Gastrocnemius medialis (tissue), 4 donors: ENCODE data around the gene ECSCR. TPM values are rescaled to one million over a fixed set of nuclear protein-coding genes. Genes with fewer than 3 reads are reported as not detected.

ENCODE experiments used
- ATAC-seq, 2 donors: fragments of 150-250 bp; one replicate each; pipeline ENCODE4 v1.9.1; 2016
- DNase-seq, 2 donors: peaks; one replicate each; pipeline ENCODE4 v3.0.0-alpha.2; 2019
- H3K27ac ChIP-seq, 4 donors: fragments of 200-600 bp; sonication (generic); 1 replicate in 1 of 4; 2 replicates in 3 of 4; pipeline ENCODE4 v1.5.1; 2016 to 2018; ENCODE audit warnings: mild to moderate bottlenecking in 2 of 4, moderate library complexity in 1 of 4
- H3K27me3 ChIP-seq, 3 donors: fragments of 200-600 bp; sonication (generic) in 2 of 3; 1 replicate in 1 of 3; 2 replicates in 2 of 3; pipeline versions ENCODE4 v1.5.1 to v1.6.0; 2016 to 2019; ENCODE audit warnings: mild to moderate bottlenecking in 1 of 3, moderate library complexity in 1 of 3
- H3K36me3 ChIP-seq, 2 donors: fragments of 200-600 bp; sonication (generic) in 1 of 2; one replicate each; pipeline ENCODE4 v1.5.1; 2017 to 2018
- H3K4me1 ChIP-seq, 2 donors: fragments of 200-600 bp; sonication (generic) in 1 of 2; one replicate each; pipeline ENCODE4 v1.5.1; 2016 to 2017; ENCODE audit warnings: mild to moderate bottlenecking in 2 of 2
- H3K4me3 ChIP-seq, 4 donors: fragments of 200-600 bp; sonication (generic) in 3 of 4; 1 replicate in 1 of 4; 2 replicates in 3 of 4; pipeline ENCODE4 v1.5.1; 2016 to 2019; ENCODE audit warnings: mild to moderate bottlenecking in 2 of 4
- H3K9me3 ChIP-seq, 3 donors: fragments of 200-600 bp; sonication (generic) in 2 of 3; 1 replicate in 1 of 3; 2 replicates in 2 of 3; pipeline ENCODE4 v1.5.1; 2016 to 2019
- POLR2A ChIP-seq, 2 donors: fragments of 450-650 bp; IDR thresholded peaks; one replicate each; pipeline ENCODE4 v1.6.1; 2017; ENCODE audit warnings: antibody characterized with exemption in 2 of 2, mild to moderate bottlenecking in 2 of 2, moderate library complexity in 2 of 2
- in situ Hi-C, 4 donors: fragments of 200-750 bp; cut with MboI; loops; one replicate each; pipeline versions ENCODE4 v1.15.0 to v1.8.0; 2017; ENCODE audit warnings: low sequenced_read_pairs in 4 of 4
- intact Hi-C: fragments of 100-400 bp; cut with DNase I; formaldehyde crosslinking; loops from one replicate; pipeline ENCODE4 v1.15.1; 2023; ENCODE audit warnings: low total_unique reads
- total RNA-seq, 4 donors: library from RNA; depleted of rRNA; stranded (reverse); fragments of >200 nt; gene quantifications; one replicate each; pipeline versions ENCODE4 v1.1.0 to v1.2.3, GENCODE V29; 2016
- TF ChIP-seq, protein P1 (sequence below), 5 experiments: fragments of 450-650 bp in 3 of 5; fragments of 200-600 bp in 2 of 5; sonication (generic) in 2 of 5; IDR thresholded peaks in 4 of 5; conservative IDR thresholded peaks in 1 of 5; 1 replicate in 4 of 5; 2 replicates in 1 of 5; pipeline ENCODE4 v1.5.1; 2016 to 2019; ENCODE audit warnings: antibody characterized with exemption in 5 of 5, mild to moderate bottlenecking in 3 of 5, moderate library complexity in 3 of 5

Gene ECSCR
- total RNA-seq, 4 donors from 2014 or later = 5.4 to 8.9 (median 6.9) TPM

DNA sequence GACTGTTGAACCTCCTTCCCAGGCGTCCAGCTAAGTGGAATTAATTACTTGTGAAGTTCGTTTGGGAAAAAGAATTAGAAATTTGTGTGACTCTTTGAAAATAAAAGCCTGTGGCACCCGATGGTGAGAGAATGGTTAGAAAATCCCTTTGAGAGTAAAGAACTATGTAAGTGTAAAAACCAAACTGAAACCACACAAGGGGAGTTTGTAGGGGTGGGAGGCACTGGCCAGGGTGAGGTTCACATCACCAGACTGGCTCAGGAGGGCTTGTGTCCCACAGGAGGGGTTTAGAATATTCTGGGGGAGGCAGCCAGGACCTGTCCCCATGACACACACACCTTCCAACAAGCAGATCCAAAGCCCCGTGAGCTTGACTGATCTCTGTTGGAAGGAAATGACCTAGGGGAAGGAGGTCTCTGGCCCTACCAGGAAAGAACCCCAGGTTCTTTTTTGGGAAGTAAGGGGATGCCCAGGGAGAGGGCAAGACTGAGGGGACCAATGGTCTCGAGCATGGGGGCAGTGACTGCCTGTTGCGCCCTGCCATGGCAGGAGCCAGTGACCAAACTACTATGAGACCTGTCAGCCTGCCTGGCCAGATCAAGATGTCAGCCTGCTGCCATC is 62.9 kb downstream of the ECSCR start:
- Histone ChIP-seq H3K36me3 (no peaks in the 10 kb centered on the region), H3K27ac (peak overlapping the region in 3 of 4 donors; percentile 24 to 41 (median 29)), H3K4me3 (no peak overlapping the region), H3K4me1 (peaks cover 38 to 43% of the 10 kb centered on the region in 2 donors), H3K27me3 (no peaks in the 10 kb centered on the region), H3K9me3 (no peaks in the 10 kb centered on the region)
- no peak for TF ChIP-seq POLR2A (IDR thresholded peaks at IDR 0.05)
- TF ChIP-seq, protein P1, sequence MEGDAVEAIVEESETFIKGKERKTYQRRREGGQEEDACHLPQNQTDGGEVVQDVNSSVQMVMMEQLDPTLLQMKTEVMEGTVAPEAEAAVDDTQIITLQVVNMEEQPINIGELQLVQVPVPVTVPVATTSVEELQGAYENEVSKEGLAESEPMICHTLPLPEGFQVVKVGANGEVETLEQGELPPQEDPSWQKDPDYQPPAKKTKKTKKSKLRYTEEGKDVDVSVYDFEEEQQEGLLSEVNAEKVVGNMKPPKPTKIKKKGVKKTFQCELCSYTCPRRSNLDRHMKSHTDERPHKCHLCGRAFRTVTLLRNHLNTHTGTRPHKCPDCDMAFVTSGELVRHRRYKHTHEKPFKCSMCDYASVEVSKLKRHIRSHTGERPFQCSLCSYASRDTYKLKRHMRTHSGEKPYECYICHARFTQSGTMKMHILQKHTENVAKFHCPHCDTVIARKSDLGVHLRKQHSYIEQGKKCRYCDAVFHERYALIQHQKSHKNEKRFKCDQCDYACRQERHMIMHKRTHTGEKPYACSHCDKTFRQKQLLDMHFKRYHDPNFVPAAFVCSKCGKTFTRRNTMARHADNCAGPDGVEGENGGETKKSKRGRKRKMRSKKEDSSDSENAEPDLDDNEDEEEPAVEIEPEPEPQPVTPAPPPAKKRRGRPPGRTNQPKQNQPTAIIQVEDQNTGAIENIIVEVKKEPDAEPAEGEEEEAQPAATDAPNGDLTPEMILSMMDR (IDR thresholded peaks at IDR 0.05 in 4 of 5, conservative IDR thresholded peaks at IDR 0.05 in 1 of 5) = no peak
- in situ Hi-C loops = no loop called here
- no peak for ATAC-seq
- intact Hi-C loops = no loop called here
- no peak for DNase-seq

Other genes starting within 250 kb of the ECSCR start
- gene MATR3, start 169.0 kb downstream of the ECSCR start, total RNA-seq = 100 to 1,000 TPM; 115 to 188 (median 156) TPM
- 100 to 1,000 TPM; 111 to 148 (median 126) TPM for gene PAIP2, start 120.9 kb downstream of the ECSCR start, total RNA-seq
- not detected for gene SLC23A1, start 79.4 kb downstream of the ECSCR start, total RNA-seq
- under 1 TPM in 1 of 4 donors, not detected in 3; 0.46 TPM for gene MZB1, start 72.8 kb downstream of the ECSCR start, total RNA-seq
- 10 to 100 TPM; 26.8 to 81.4 (median 52.9) TPM for gene PROB1, start 67.6 kb downstream of the ECSCR start, total RNA-seq
- 10 to 100 TPM in 3 of 4 donors, 1 to 10 TPM in 1; 6.8 to 24.1 (median 12.5) TPM for gene SPATA24, start 58.7 kb downstream of the ECSCR start, total RNA-seq
- gene DNAJC18, start 23.2 kb downstream of the ECSCR start, total RNA-seq = 10 to 100 TPM in 3 of 4 donors, 1 to 10 TPM in 1; 5.1 to 21.7 (median 13.3) TPM
- not detected for gene SMIM33, start 8.3 kb upstream of the ECSCR start, total RNA-seq
- gene STING1, start 20.0 kb upstream of the ECSCR start, total RNA-seq = 10 to 100 TPM; 10.1 to 12.5 (median 10.9) TPM
- 100 to 1,000 TPM in 3 of 4 donors, 10 to 100 TPM in 1; 98.5 to 199 (median 131) TPM for gene UBE2D2, start 98.6 kb upstream of the ECSCR start, total RNA-seq
- 10 to 100 TPM; 38.5 to 83.8 (median 60.9) TPM for gene CXXC5, start 185.6 kb upstream of the ECSCR start, total RNA-seq